HL-60/S4 (cell line): Measurements from ENCODE around the gene LHX3.

Experiments used
- in situ Hi-C: fragments of 300-500 bp; cut with MboI; formaldehyde crosslinking; loops from 2 replicates; pipeline ENCODE4 v1.14.3; 2022; ENCODE audit warnings: low sequenced_read_pairs

The LHX3 gene

GRCh38 chr9:136179761-136180160, 25.2 kb downstream of the LHX3 start:
- in situ Hi-C loops: no loop called here

- in situ Hi-C loops: no loop called here
Measured at GRCh38 chr9:136179101-136179616, 25.8 kb downstream of the LHX3 start.

- in situ Hi-C loops: no loop called here
Measured at GRCh38 chr9:136178773-136179075, 26.2 kb downstream of the LHX3 start.

GRCh38 chr9:136178061-136178772, 26.7 kb downstream of the LHX3 start:
- in situ Hi-C loops: no loop called here

- in situ Hi-C loops: no loop called here
Measured at GRCh38 chr9:136177224-136177623, 27.7 kb downstream of the LHX3 start.

- in situ Hi-C loops: no loop called here
Measured at GRCh38 chr9:136175616-136176197, 29.2 kb downstream of the LHX3 start.

- in situ Hi-C loops: loop anchor here (5.0 kb wide), 1 partner anchor 97 kb away; no protein-coding TSS in a partner anchor
Measured at GRCh38 chr9:136174779-136175615, 29.9 kb downstream of the LHX3 start.

- in situ Hi-C loops: loop anchor here (5.0 kb wide), 1 partner anchor 99 kb away; no protein-coding TSS in a partner anchor
Measured at GRCh38 chr9:136173648-136174290, 31.2 kb downstream of the LHX3 start.

- in situ Hi-C loops: loop anchor here (5.0 kb wide), 1 partner anchor 100 kb away; no protein-coding TSS in a partner anchor
Measured at GRCh38 chr9:136172412-136173079, 32.4 kb downstream of the LHX3 start.

- in situ Hi-C loops: loop anchor here (5.0 kb wide), 1 partner anchor 100 kb away; no protein-coding TSS in a partner anchor
Measured at GRCh38 chr9:136171801-136172411, 33.0 kb downstream of the LHX3 start.

- in situ Hi-C loops: loop anchor here (5.0 kb wide), 1 partner anchor 101 kb away; no protein-coding TSS in a partner anchor
Measured at GRCh38 chr9:136171009-136171800, 33.7 kb downstream of the LHX3 start.

- in situ Hi-C loops: loop anchor here (5.0 kb wide), 1 partner anchor 102 kb away; no protein-coding TSS in a partner anchor
Measured at GRCh38 chr9:136170006-136170901, 34.7 kb downstream of the LHX3 start.

GRCh38 chr9:136169495-136169894, 35.4 kb downstream of the LHX3 start:
- in situ Hi-C loops: no loop called here

GRCh38 chr9:136163248-136163850, 41.6 kb downstream of the LHX3 start:
- in situ Hi-C loops: no loop called here

GRCh38 chr9:136160995-136161610, 43.8 kb downstream of the LHX3 start:
- in situ Hi-C loops: no loop called here

- in situ Hi-C loops: no loop called here
Measured at GRCh38 chr9:136160381-136160841, 44.5 kb downstream of the LHX3 start.

GRCh38 chr9:136159851-136160250, 45.1 kb downstream of the LHX3 start:
- in situ Hi-C loops: no loop called here
